CD4-positive, alpha-beta T cell treated with Interleukin-15 for 4 hours (primary cell): ENCODE measurements around the gene PSMD1.
"Not testable (repeated sequence)": the region's sequence is repeated elsewhere in the genome, so short reads cannot be mapped to it uniquely, and the experiment has no call there.

ENCODE experiments used
- DNase-seq: peaks from one replicate; pipeline ENCODE4 v3.0.0-alpha.2; 2020; ENCODE audit warnings: low spot score

The PSMD1 gene

GRCh38 chr2:231161252-231161839, 104.7 kb downstream of the PSMD1 start:
- no peak for DNase-seq

GRCh38 chr2:231161877-231162329, 105.2 kb downstream of the PSMD1 start:
- DNase-seq = no peak

GRCh38 chr2:231163011-231163410, 106.3 kb downstream of the PSMD1 start:
- DNase-seq = no peak

GRCh38 chr2:231163414-231164095, 106.9 kb downstream of the PSMD1 start:
- DNase-seq = no peak

- no peak for DNase-seq
Observed at GRCh38 chr2:231167745-231168459, 111.2 kb downstream of the PSMD1 start.

GRCh38 chr2:231168460-231169139, 111.9 kb downstream of the PSMD1 start:
- no peak for DNase-seq

- DNase-seq = no peak
Observed at GRCh38 chr2:231169488-231169887, 112.8 kb downstream of the PSMD1 start.

- no peak for DNase-seq
Observed at GRCh38 chr2:231170055-231170454, 113.4 kb downstream of the PSMD1 start.

GRCh38 chr2:231172025-231172424, 115.4 kb downstream of the PSMD1 start:
- DNase-seq = no peak

GRCh38 chr2:231174211-231174651, 117.6 kb downstream of the PSMD1 start:
- DNase-seq = no peak

GRCh38 chr2:231176066-231176465, 119.4 kb downstream of the PSMD1 start:
- no peak for DNase-seq

- no peak for DNase-seq
Observed at GRCh38 chr2:231177156-231178025, 120.7 kb downstream of the PSMD1 start.

GRCh38 chr2:231178805-231179204, 122.1 kb downstream of the PSMD1 start:
- DNase-seq = not testable (repeated sequence)

- DNase-seq = no peak
Observed at GRCh38 chr2:231181860-231182512, 125.3 kb downstream of the PSMD1 start.

GRCh38 chr2:231182513-231182899, 125.8 kb downstream of the PSMD1 start:
- no peak for DNase-seq

GRCh38 chr2:231183851-231184250, 127.2 kb downstream of the PSMD1 start:
- DNase-seq = no peak

GRCh38 chr2:231184319-231184718, 127.7 kb downstream of the PSMD1 start:
- DNase-seq = no peak

- DNase-seq = no peak
Observed at GRCh38 chr2:231185050-231185725, 128.5 kb downstream of the PSMD1 start.

- no peak for DNase-seq
Observed at GRCh38 chr2:231185886-231186285, 129.2 kb downstream of the PSMD1 start.

- no peak for DNase-seq
Observed at GRCh38 chr2:231186325-231186724, 129.7 kb downstream of the PSMD1 start.
